ES-I3 (cell line): ENCODE results near the gene PHLDB3.
"Not testable (repeated sequence)": the region's sequence is repeated elsewhere in the genome, so short reads cannot be mapped to it uniquely, and the experiment has no call there.

ENCODE experiments used
- H3K36me3 ChIP-seq: 2 replicates; pipeline ENCODE4 v1.6.1; 2013; ENCODE audit warnings: mild to moderate bottlenecking, low read length, control low read depth, moderate library complexity; ENCODE audit not compliant: insufficient read depth
- H3K4me1 ChIP-seq: 2 replicates; pipeline ENCODE4 v1.6.1; 2013; ENCODE audit warnings: mild to moderate bottlenecking, control low read depth, low read length; ENCODE audit not compliant: insufficient read depth
- H3K9ac ChIP-seq: 2 replicates; pipeline ENCODE4 v1.6.1; 2013; ENCODE audit warnings: low read depth, mild to moderate bottlenecking, low read length, moderate library complexity
- H3K9me3 ChIP-seq: 2 replicates; pipeline ENCODE4 v1.6.1; 2013; ENCODE audit warnings: mild to moderate bottlenecking, low read length, moderate library complexity; ENCODE audit not compliant: control insufficient read depth, insufficient read depth

PHLDB3 gene

GRCh38 chr19:43504426-43505185, at the start of gene PHLDB3:
PHLDB3 (minus strand) TSS chr19:43504746; CDS start chr19:43504118, 628 bp downstream.
- Histone ChIP-seq H3K9ac (peak within 1 kb of the TSS; percentile 97), H3K9me3 (no peaks in the 10 kb centered on the region), H3K36me3 (no peaks in the 10 kb centered on the region), H3K4me1 (peaks cover 3% of the 10 kb centered on the region; the same call in 1 of the 2 replicates)

- H3K9me3 ChIP-seq = no peaks in the 10 kb centered on the region
- peaks cover 6% of the 10 kb centered on the region for H3K36me3 ChIP-seq
- H3K9ac ChIP-seq = no peak overlapping the region
- H3K4me1 ChIP-seq = no peaks in the 10 kb centered on the region
Observed at GRCh38 chr19:43553656-43554055, 49.1 kb upstream of the PHLDB3 start.

GRCh38 chr19:43552616-43553015, 48.1 kb upstream of the PHLDB3 start:
- Histone ChIP-seq H3K9me3 (no peaks in the 10 kb centered on the region), H3K36me3 (peaks cover 7% of the 10 kb centered on the region), H3K9ac (no peak overlapping the region), H3K4me1 (no peaks in the 10 kb centered on the region)

GRCh38 chr19:43552198-43552450, 47.6 kb upstream of the PHLDB3 start:
- Histone ChIP-seq H3K4me1 (no peaks in the 10 kb centered on the region), H3K9me3 (no peaks in the 10 kb centered on the region), H3K36me3 (peaks cover 7% of the 10 kb centered on the region), H3K9ac (no peak overlapping the region)

- Histone ChIP-seq H3K9me3 (no peaks in the 10 kb centered on the region), H3K9ac (no peak overlapping the region), H3K4me1 (no peaks in the 10 kb centered on the region), H3K36me3 (peaks cover 7% of the 10 kb centered on the region)
Observed at GRCh38 chr19:43551399-43552197, 47.1 kb upstream of the PHLDB3 start.

- H3K9me3 ChIP-seq = no peaks in the 10 kb centered on the region
- H3K4me1 ChIP-seq = no peaks in the 10 kb centered on the region
- no peak overlapping the region for H3K9ac ChIP-seq
- peaks cover 7% of the 10 kb centered on the region for H3K36me3 ChIP-seq
Observed at GRCh38 chr19:43548706-43549105, 44.2 kb upstream of the PHLDB3 start.

- H3K36me3 ChIP-seq, H3K9ac ChIP-seq, H3K9me3 ChIP-seq, H3K4me1 ChIP-seq: not testable (repeated sequence)
Observed at GRCh38 chr19:43547926-43548325, 43.4 kb upstream of the PHLDB3 start.

GRCh38 chr19:43546581-43546980, 42.0 kb upstream of the PHLDB3 start:
- no peaks in the 10 kb centered on the region for H3K9me3 ChIP-seq
- no peaks in the 10 kb centered on the region for H3K4me1 ChIP-seq
- peaks cover 7% of the 10 kb centered on the region for H3K36me3 ChIP-seq
- no peak overlapping the region for H3K9ac ChIP-seq

GRCh38 chr19:43545981-43546380, 41.4 kb upstream of the PHLDB3 start:
- Histone ChIP-seq H3K9ac (no peak overlapping the region), H3K4me1 (no peaks in the 10 kb centered on the region), H3K9me3 (no peaks in the 10 kb centered on the region), H3K36me3 (peaks cover 7% of the 10 kb centered on the region)

- Histone ChIP-seq H3K36me3 (peaks cover 10% of the 10 kb centered on the region), H3K9me3 (no peaks in the 10 kb centered on the region), H3K4me1 (no peaks in the 10 kb centered on the region), H3K9ac (no peak overlapping the region)
Observed at GRCh38 chr19:43545276-43545675, 40.7 kb upstream of the PHLDB3 start.

GRCh38 chr19:43544077-43544476, 39.5 kb upstream of the PHLDB3 start:
- Histone ChIP-seq H3K9me3 (peaks cover 4% of the 10 kb centered on the region), H3K36me3 (peaks cover 10% of the 10 kb centered on the region), H3K9ac (no peak overlapping the region), H3K4me1 (no peaks in the 10 kb centered on the region)

GRCh38 chr19:43541920-43542650, 37.5 kb upstream of the PHLDB3 start:
- Histone ChIP-seq H3K9me3 (peaks cover 6% of the 10 kb centered on the region), H3K36me3 (peaks cover 12% of the 10 kb centered on the region), H3K4me1 (no peaks in the 10 kb centered on the region), H3K9ac (no peak overlapping the region)

- Histone ChIP-seq H3K36me3 (peaks cover 12% of the 10 kb centered on the region), H3K4me1 (peaks cover 6% of the 10 kb centered on the region; the same call in 1 of the 2 replicates), H3K9ac (no peak overlapping the region), H3K9me3 (peaks cover 6% of the 10 kb centered on the region)
Observed at GRCh38 chr19:43540381-43540780, 35.8 kb upstream of the PHLDB3 start.

- peaks cover 6% of the 10 kb centered on the region; the same call in 1 of the 2 replicates for H3K4me1 ChIP-seq
- H3K36me3 ChIP-seq = peaks cover 12% of the 10 kb centered on the region
- H3K9me3 ChIP-seq = peaks cover 6% of the 10 kb centered on the region
- H3K9ac ChIP-seq = no peak overlapping the region
Observed at GRCh38 chr19:43538922-43539321, 34.4 kb upstream of the PHLDB3 start.
